PC-3 (cell line): Measurements from ENCODE around the gene CCDC180. TPM values are rescaled to one million over a fixed set of nuclear protein-coding genes. Genes with fewer than 3 reads are reported as not detected.

Experiments
- ATAC-seq: fragments of 200-7000 bp; cut with Tn5 transposase; 2 replicates; pipeline ENCODE4 v1.9.1; 2020; ENCODE audit warnings: mild to moderate bottlenecking, moderate library complexity
- BruUV-seq: library from RNA; stranded (reverse); fragments of 400-500 nt; replicated peaks from 2 replicates; lab custom pipeline; 2021; lab: Mats Ljungman, UMichigan
- CTCF ChIA-PET: fragments of 300-600 bp; sonication (Branson Sonifier 250); formaldehyde crosslinking; loops from one replicate; lab custom pipeline; 2022; ENCODE audit warnings: antibody characterized with exemption; lab: Charles Lee
- POLR2A ChIA-PET: fragments of 300-600 bp; sonication (Branson Sonifier 250); formaldehyde crosslinking; loops from one replicate; lab custom pipeline; 2022; ENCODE audit warnings: antibody characterized with exemption; ENCODE audit not compliant: unreplicated experiment; lab: Charles Lee
- DNase-seq: peaks from one replicate; pipeline ENCODE4 v3.0.0-alpha.2; 2015
- H2AFZ ChIP-seq: fragments of 300-600 bp; sonication (generic); 2 replicates; pipeline ENCODE4 v1.6.0; 2016; ENCODE audit warnings: antibody characterized with exemption, low read length
- H3F3A ChIP-seq: fragments of 300-600 bp; sonication (generic); one replicate; pipeline ENCODE4 v1.6.0; 2017; ENCODE audit warnings: antibody characterized with exemption, low read length, control low read depth, mild to moderate bottlenecking; ENCODE audit not compliant: unreplicated experiment
- H3K27ac ChIP-seq: fragments of 300-600 bp; sonication (generic); 2 replicates; pipeline ENCODE4 v1.5.1; 2016; ENCODE audit warnings: mild to moderate bottlenecking, low read length
- H3K27me3 ChIP-seq: fragments of 300-600 bp; sonication (generic); 2 replicates; pipeline ENCODE4 v1.6.1; 2016; ENCODE audit warnings: low read length, mixed read lengths
- H3K36me3 ChIP-seq: fragments of 300-600 bp; sonication (generic); 2 replicates; pipeline ENCODE4 v1.6.1; 2016; ENCODE audit warnings: low read depth, mixed run types, low read length, mixed read lengths
- H3K4me1 ChIP-seq: fragments of 300-600 bp; sonication (generic); 2 replicates; pipeline ENCODE4 v1.5.1; 2016; ENCODE audit warnings: low read length; ENCODE audit not compliant: insufficient read depth
- H3K4me2 ChIP-seq: fragments of 300-600 bp; sonication (generic); 2 replicates; pipeline ENCODE4 v1.6.0; 2016; ENCODE audit warnings: low read length
- H3K4me3 ChIP-seq: fragments of 300-600 bp; sonication (generic); 2 replicates; pipeline ENCODE4 v1.5.1; 2016; ENCODE audit warnings: mild to moderate bottlenecking, low read length, mixed read lengths
- H3K79me2 ChIP-seq: fragments of 300-600 bp; sonication (generic); 2 replicates; pipeline ENCODE4 v1.6.1; 2017; ENCODE audit warnings: low read length, mixed read lengths
- H3K9ac ChIP-seq: fragments of 300-600 bp; sonication (generic); 2 replicates; pipeline ENCODE4 v1.6.0; 2016; ENCODE audit warnings: mild to moderate bottlenecking, low read length
- H3K9me2 ChIP-seq: fragments of 300-600 bp; sonication (generic); replicated peaks from 2 replicates; pipeline ENCODE4 v1.6.1; 2016; ENCODE audit warnings: mixed run types, low read length, mixed read lengths
- H3K9me3 ChIP-seq: fragments of 300-600 bp; sonication (generic); 2 replicates; pipeline ENCODE4 v1.6.1; 2016; ENCODE audit warnings: low read length, mixed read lengths
- H4K20me1 ChIP-seq: fragments of 300-600 bp; sonication (generic); 2 replicates; pipeline ENCODE4 v1.6.1; 2016; ENCODE audit warnings: low read length, mixed read lengths
- EZH2 ChIP-seq: fragments of 300-600 bp; sonication (generic); IDR thresholded peaks from one replicate; pipeline ENCODE4 v1.6.1; 2017; ENCODE audit warnings: antibody characterized with exemption, mild to moderate bottlenecking, low read length; ENCODE audit not compliant: unreplicated experiment
- EZH2phosphoT487 ChIP-seq: fragments of 300-600 bp; sonication (generic); IDR thresholded peaks from 2 replicates; pipeline ENCODE4 v1.6.1; 2018; ENCODE audit warnings: mild to moderate bottlenecking, antibody characterized with exemption, low read length, borderline replicate concordance
- intact Hi-C: fragments of 100-400 bp; cut with micrococcal nuclease; formaldehyde crosslinking; loops from 2 replicates; pipeline ENCODE4 v1.9.0; 2023
- total RNA-seq: library from RNA; depleted of rRNA; stranded (reverse); fragments of >200 nt; gene quantifications from 2 replicates; pipeline ENCODE4 v1.2.3, GENCODE V29; 2014
- TF ChIP-seq, protein P1 (sequence below): fragments of 300-600 bp; sonication (generic); conservative IDR thresholded peaks from 2 replicates; pipeline ENCODE4 v1.5.1; 2017; ENCODE audit warnings: antibody characterized with exemption, low read depth, mild to moderate bottlenecking, low read length

The CCDC180 gene
- total RNA-seq, 1 experiment from 2014 or later: 0.55 TPM

DNA sequence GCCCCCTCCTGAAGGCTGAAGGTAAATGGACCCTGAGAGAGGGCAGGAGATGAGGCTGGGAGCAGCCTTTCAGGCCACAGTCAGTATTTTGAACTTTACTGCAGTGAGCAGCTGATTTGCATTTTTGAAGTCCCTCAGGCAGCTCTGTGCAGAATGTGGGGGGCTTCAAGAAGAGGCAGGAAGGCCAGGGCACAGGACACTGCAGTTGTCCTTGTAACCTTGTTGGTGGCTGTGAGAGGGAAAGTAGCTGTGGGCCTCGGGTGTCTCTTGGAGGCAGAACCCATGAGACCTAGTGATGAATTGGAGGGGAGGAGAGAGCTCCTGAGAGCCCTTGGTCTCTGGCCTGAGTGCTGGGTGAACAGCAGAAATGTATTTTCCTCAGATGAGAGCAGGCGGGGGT, 2.6 kb downstream of the CCDC180 start:
- no peak overlapping the region for H3K4me2 ChIP-seq
- H4K20me1 ChIP-seq: no peaks in the 10 kb centered on the region
- H3K9ac ChIP-seq: no peak overlapping the region
- DNase-seq (no peak), ATAC-seq (no peak)
- H2AFZ ChIP-seq: no peak overlapping the region
- no peaks in the 10 kb centered on the region for H3F3A ChIP-seq
- no peak overlapping the region for H3K27ac ChIP-seq
- CTCF ChIA-PET: no interaction called here
- no peaks in the 10 kb centered on the region for H3K9me3 ChIP-seq
- H3K36me3 ChIP-seq: no peaks in the 10 kb centered on the region
- BruUV-seq: no TSS peak
- H3K4me1 ChIP-seq: no peaks in the 10 kb centered on the region
- intact Hi-C loops: no loop called here
- H3K79me2 ChIP-seq: no peaks in the 10 kb centered on the region
- H3K4me3 ChIP-seq: no peak overlapping the region
- TF ChIP-seq EZH2: no peak
- H3K27me3 ChIP-seq: no peaks in the 10 kb centered on the region
- no peaks in the 10 kb centered on the region for H3K9me2 ChIP-seq
- POLR2A ChIA-PET: no interaction called here

GRCh38 chr9:97310896-97311295, 3.4 kb downstream of the CCDC180 start:
- Histone ChIP-seq H3K9me2 (no peaks in the 10 kb centered on the region), H3F3A (no peaks in the 10 kb centered on the region), H4K20me1 (no peaks in the 10 kb centered on the region), H3K27ac (no peak overlapping the region), H3K9me3 (no peaks in the 10 kb centered on the region), H2AFZ (no peak overlapping the region), H3K36me3 (no peaks in the 10 kb centered on the region), H3K4me1 (no peaks in the 10 kb centered on the region), H3K4me2 (no peak overlapping the region), H3K27me3 (no peaks in the 10 kb centered on the region), H3K4me3 (no peak overlapping the region), H3K79me2 (no peaks in the 10 kb centered on the region), H3K9ac (no peak overlapping the region)
- TF ChIP-seq, protein P1, sequence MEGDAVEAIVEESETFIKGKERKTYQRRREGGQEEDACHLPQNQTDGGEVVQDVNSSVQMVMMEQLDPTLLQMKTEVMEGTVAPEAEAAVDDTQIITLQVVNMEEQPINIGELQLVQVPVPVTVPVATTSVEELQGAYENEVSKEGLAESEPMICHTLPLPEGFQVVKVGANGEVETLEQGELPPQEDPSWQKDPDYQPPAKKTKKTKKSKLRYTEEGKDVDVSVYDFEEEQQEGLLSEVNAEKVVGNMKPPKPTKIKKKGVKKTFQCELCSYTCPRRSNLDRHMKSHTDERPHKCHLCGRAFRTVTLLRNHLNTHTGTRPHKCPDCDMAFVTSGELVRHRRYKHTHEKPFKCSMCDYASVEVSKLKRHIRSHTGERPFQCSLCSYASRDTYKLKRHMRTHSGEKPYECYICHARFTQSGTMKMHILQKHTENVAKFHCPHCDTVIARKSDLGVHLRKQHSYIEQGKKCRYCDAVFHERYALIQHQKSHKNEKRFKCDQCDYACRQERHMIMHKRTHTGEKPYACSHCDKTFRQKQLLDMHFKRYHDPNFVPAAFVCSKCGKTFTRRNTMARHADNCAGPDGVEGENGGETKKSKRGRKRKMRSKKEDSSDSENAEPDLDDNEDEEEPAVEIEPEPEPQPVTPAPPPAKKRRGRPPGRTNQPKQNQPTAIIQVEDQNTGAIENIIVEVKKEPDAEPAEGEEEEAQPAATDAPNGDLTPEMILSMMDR: no peak
- TF ChIP-seq EZH2phosphoT487 (no peak), EZH2 (no peak)
- POLR2A ChIA-PET: no interaction called here
- ATAC-seq (no peak), DNase-seq (no peak)
- CTCF ChIA-PET: no interaction called here
- BruUV-seq: no TSS peak
- intact Hi-C loops: no loop called here

- H3K9me3 ChIP-seq: no peaks in the 10 kb centered on the region
- no peaks in the 10 kb centered on the region for H3K36me3 ChIP-seq
- H3K4me1 ChIP-seq: no peaks in the 10 kb centered on the region
- intact Hi-C loops: no loop called here
- H3K79me2 ChIP-seq: no peaks in the 10 kb centered on the region
- DNase-seq: no peak
- H2AFZ ChIP-seq: no peak overlapping the region
- ATAC-seq: no peak
- H3K9me2 ChIP-seq: no peaks in the 10 kb centered on the region
- H3K4me2 ChIP-seq: no peak overlapping the region
- CTCF ChIA-PET: no interaction called here
- TF ChIP-seq EZH2phosphoT487: no peak
- TF ChIP-seq, protein P1: no peak
- no peak for TF ChIP-seq EZH2
- H4K20me1 ChIP-seq: no peaks in the 10 kb centered on the region
- no peak overlapping the region for H3K4me3 ChIP-seq
- no peak overlapping the region for H3K27ac ChIP-seq
- POLR2A ChIA-PET: no interaction called here
- H3F3A ChIP-seq: no peaks in the 10 kb centered on the region
- H3K27me3 ChIP-seq: no peaks in the 10 kb centered on the region
- H3K9ac ChIP-seq: no peak overlapping the region
- BruUV-seq: no TSS peak
These were observed 4.5 kb downstream of the CCDC180 start for GRCh38 chr9:97311798-97312500.
